GM12872 (cell line): ENCODE results near the gene LINGO3.

Experiments
- TF ChIP-seq, protein P1 (sequence below): IDR thresholded peaks from 3 replicates; pipeline ENCODE4 v1.5.1; 2011; ENCODE audit warnings: low read depth, mild to moderate bottlenecking, low read length, moderate library complexity; ENCODE audit not compliant: insufficient read depth

The LINGO3 gene

DNA sequence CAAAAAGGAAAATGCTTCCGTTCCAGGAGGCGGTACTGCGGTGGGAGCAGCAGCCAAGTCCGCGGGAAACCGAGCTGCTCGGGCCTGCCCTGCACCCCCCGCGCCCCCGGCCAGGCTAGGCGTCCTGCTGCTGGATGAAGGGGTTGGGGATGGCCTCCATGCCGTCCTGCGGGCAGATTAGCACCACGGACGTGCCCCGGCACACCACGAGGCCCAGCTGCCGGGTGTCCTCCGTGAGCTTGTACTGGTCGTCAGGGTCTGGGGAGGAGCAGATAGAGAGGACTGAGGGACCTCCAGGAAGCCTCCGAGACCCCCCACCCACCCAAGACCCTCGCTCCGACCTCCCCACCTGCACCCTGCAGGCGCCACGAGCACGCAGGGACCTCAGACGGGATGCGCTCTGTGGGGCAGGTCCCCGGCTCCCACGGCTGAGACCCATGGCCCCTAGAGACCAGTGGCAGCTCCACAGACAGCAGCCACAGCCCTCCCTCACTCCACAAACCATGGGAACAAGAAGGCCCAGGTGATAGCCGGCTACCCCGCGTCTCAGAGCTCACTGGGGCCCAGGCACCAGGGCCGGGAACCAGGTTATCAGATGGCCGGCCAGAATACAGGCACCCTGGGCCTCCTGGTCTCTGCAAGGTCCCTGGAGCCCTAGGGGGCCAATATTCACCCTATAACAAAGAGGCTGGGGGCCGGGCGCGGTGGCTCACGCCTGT, 13.8 kb upstream of the LINGO3 start:
- TF ChIP-seq, protein P1, sequence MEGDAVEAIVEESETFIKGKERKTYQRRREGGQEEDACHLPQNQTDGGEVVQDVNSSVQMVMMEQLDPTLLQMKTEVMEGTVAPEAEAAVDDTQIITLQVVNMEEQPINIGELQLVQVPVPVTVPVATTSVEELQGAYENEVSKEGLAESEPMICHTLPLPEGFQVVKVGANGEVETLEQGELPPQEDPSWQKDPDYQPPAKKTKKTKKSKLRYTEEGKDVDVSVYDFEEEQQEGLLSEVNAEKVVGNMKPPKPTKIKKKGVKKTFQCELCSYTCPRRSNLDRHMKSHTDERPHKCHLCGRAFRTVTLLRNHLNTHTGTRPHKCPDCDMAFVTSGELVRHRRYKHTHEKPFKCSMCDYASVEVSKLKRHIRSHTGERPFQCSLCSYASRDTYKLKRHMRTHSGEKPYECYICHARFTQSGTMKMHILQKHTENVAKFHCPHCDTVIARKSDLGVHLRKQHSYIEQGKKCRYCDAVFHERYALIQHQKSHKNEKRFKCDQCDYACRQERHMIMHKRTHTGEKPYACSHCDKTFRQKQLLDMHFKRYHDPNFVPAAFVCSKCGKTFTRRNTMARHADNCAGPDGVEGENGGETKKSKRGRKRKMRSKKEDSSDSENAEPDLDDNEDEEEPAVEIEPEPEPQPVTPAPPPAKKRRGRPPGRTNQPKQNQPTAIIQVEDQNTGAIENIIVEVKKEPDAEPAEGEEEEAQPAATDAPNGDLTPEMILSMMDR: no peak

DNA sequence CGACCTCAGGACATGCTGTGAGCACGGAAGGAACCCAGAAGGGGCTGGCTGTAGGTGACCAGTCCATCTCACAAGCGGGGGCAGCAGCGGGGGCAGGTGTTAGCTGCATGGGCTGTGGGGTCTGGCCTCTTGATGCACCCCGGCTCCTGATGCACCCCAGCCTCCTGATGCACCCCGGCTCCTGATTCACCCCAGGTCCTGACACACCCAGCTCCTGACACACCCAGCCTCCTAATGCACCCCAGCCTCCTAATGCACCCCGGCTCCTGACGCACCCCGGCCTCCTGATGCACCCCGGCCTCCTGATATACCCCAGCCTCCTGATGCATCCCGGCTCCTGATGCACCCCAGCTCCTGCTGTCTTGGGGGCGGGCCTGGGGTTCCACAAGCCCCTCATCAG, 13.0 kb upstream of the LINGO3 start:
- TF ChIP-seq, protein P1: no peak

DNA sequence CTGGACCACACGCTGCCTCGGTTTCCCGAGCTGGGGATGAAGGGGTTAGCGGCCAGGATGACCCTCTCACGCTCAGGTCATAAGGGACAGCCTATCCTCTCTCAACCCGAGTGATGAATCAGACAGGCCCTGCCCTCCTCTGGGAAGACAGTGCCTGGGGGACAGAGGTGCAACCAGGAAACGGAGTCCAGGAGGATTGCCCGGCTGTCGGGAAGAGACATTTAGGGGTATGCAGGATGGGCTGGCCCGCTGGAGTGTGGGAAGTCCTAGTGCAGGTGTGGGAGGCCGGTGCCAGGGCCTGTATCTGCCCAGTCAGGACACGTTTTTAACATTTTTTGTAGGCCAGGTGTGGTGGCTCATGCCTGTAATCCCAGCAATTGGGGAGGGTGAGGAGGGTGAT, 12.1 kb upstream of the LINGO3 start:
- TF ChIP-seq, protein P1: no peak

DNA sequence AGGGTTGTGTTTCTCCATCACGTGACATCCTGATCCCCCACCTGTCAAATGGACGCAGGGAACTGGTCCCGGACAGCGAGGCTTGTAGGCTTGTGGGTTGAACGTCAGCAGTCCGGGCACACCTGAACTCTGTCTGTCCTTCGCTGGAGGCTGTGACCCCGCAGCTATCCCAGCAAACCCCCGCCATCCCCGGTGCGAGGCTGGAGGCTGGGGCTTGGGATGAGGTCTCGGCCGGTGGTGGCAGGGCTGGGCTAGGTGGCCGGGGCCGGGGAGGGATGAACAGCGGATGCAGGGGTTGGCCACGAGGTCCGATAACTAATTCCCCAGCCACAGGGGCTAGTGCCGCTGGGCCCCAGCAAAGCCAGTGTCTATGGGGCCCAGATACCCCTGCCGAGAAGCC, 11.6 kb upstream of the LINGO3 start:
- TF ChIP-seq, protein P1: no peak

DNA sequence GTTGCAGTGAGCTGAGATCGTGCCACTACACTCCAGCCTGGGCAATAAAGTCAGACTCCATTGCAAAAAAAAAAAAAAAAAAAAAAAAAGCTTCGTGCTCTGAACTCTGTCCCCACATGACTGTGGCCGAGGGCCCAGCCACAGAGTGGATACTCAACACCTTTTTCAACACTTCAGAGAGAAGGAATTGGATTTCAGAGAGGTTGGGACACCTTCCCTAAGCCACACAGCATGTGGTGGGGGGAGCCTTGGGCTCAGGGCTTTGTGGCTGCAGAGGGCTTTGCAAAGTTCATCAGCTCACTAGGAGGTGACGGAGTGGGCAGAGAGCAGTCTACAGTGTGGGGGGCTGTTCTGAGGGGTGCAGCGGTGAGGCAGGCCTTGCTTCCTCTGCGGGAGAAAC, 11.0 kb upstream of the LINGO3 start:
- TF ChIP-seq, protein P1: no peak

DNA sequence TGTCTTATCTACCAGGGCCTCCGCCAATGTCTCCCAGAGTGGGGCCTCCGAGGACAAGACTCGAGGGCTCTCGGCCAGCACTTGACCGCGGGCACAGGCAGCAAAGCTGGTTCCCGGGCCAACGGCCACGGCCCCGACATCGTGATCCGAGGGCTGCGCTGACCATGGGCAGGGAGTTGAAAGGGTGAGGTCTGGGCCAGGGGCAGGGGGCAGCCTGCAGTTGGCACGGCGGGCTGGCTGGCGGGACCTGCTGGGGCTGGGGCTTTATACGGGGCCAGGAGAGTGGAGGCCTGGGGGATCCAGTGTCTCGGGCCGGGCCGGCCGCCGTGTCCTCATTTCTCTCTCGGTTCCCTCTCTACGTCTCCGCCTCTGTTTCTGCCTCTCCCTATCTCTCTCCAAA, 9.8 kb upstream of the LINGO3 start:
- TF ChIP-seq, protein P1: no peak

DNA sequence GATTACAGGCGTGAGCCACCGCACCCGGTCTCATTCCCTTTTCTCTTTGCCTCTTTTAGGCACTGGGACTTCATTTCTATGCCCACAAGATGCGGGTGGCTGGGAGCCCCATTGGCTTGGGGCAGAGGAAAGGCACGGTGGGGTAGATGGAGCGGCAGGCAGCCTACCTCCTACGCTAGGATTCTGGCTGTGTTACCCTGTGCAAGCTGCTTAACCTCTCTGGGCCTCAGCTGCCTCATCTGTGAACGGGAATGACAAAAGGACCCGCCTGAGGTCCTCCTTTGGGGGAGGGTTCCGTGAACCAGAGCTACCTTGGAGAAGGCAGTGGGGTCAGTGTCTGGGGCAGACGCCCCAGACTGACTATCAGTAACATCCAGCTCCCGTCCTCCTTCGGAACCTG, 9.3 kb upstream of the LINGO3 start:
- TF ChIP-seq, protein P1: no peak
